ENCODE measurements around the gene NINJ1. TPM values are rescaled to one million over a fixed set of nuclear protein-coding genes. Genes with fewer than 3 reads are reported as not detected.

NINJ1 gene
- total RNA-seq, 1 experiment from 2014 or later, result 41.3 TPM

DNA sequence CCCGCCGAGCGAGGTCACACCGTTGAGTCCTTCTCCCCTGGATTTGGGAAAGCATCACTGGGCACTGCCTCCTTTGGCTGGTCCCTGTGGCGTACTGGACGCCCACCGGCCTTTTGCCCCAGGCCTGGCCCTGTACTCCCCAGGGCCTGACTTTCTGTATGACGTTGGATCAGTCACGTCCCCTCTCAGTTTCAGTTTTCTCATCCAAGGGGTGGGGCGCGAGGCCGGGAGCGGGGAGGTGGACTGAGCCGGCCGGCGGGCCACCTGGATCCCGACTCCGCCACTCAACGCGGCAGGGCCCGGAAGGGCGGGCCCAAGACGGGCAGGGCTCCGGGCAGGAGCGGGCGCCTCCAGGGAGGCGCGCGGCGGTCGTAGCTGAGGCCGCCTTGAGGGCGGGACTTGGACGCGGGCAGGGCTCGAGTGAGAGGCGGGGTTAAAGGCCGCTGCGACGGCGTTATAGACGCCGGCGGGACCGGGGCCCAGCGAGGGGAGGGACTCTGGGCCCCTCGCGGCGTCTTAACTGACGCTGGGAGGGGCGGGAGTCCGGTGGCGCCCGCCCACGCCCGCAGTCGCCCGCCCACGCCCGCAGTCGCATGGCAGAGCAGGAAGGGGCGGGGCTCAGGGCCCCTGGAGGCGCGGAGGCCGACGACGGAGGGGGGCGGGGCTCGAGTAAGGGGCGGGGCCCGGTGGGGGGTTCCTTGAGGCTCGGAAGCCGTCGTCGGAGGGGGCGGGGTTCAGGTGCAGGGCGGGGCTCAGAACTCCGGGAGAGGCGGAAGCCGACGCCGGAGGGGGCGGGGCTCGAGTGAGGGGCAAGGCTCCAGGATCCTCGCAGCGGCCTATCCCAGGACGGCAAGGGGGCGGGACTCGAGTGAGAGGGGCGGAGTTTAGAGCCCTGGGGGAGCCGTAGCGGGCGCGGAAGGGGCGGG, 38.6 kb downstream of the NINJ1 start:
- Mint-ChIP-seq H3K27ac (peak overlapping the region; percentile 93), H3K4me1 (peaks cover 23% of the 10 kb centered on the region), H3K27me3 (ENCODE audit: low read depth) (no peaks in the 10 kb centered on the region), H3K36me3 (no peaks in the 10 kb centered on the region), H3K4me3 (peak overlapping the region; percentile 64), H3K9me3 (peaks cover 2% of the 10 kb centered on the region; the same call in 1 of the 2 replicates)
- TF ChIP-seq TEAD1 (CRISPR knock-in tag; IDR thresholded peaks at IDR 0.05) (no peak), ZNF232 (CRISPR knock-in tag; IDR thresholded peaks at IDR 0.05) (no peak), SOX15 (CRISPR knock-in tag; IDR thresholded peaks at IDR 0.05) (no peak), ZBTB21 (CRISPR knock-in tag; IDR thresholded peaks at IDR 0.05; ENCODE audit: borderline replicate concordance) (0 out of 2 replicates have a peak, but pooled peaks have one; percentile 50), ZNF138 (CRISPR knock-in tag; conservative IDR thresholded peaks at IDR 0.05) (no peak), ESRRA (CRISPR knock-in tag; IDR thresholded peaks at IDR 0.05; ENCODE audit: borderline replicate concordance) (no peak), NR3C1 (CRISPR knock-in tag; conservative IDR thresholded peaks at IDR 0.05; ENCODE audit: low read depth) (no peak), ZNF121 (CRISPR knock-in tag; IDR thresholded peaks at IDR 0.05) (no peak), JAZF1 (CRISPR knock-in tag; IDR thresholded peaks at IDR 0.05) (no peak), FOXJ3 (CRISPR knock-in tag; IDR thresholded peaks at IDR 0.05; ENCODE audit: borderline replicate concordance) (no peak), CREM (CRISPR knock-in tag; IDR thresholded peaks at IDR 0.05) (no peak), GTF2I (CRISPR knock-in tag; conservative IDR thresholded peaks at IDR 0.05) (0 out of 2 replicates have a peak, but pooled peaks have one; percentile 26), HMGA2 (CRISPR knock-in tag; IDR thresholded peaks at IDR 0.05) (no peak), ZNF317 (CRISPR knock-in tag; IDR thresholded peaks at IDR 0.05; ENCODE audit: borderline replicate concordance, low read depth) (no peak), ETV6 (CRISPR knock-in tag; IDR thresholded peaks at IDR 0.05) (peak; percentile 62; the same call in 1 of the 2 replicates)
- TF ChIP-seq, protein P1, sequence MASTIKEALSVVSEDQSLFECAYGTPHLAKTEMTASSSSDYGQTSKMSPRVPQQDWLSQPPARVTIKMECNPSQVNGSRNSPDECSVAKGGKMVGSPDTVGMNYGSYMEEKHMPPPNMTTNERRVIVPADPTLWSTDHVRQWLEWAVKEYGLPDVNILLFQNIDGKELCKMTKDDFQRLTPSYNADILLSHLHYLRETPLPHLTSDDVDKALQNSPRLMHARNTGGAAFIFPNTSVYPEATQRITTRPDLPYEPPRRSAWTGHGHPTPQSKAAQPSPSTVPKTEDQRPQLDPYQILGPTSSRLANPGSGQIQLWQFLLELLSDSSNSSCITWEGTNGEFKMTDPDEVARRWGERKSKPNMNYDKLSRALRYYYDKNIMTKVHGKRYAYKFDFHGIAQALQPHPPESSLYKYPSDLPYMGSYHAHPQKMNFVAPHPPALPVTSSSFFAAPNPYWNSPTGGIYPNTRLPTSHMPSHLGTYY (CRISPR knock-in tag; IDR thresholded peaks at IDR 0.05), result no peak
- TF ChIP-seq, protein P2, sequence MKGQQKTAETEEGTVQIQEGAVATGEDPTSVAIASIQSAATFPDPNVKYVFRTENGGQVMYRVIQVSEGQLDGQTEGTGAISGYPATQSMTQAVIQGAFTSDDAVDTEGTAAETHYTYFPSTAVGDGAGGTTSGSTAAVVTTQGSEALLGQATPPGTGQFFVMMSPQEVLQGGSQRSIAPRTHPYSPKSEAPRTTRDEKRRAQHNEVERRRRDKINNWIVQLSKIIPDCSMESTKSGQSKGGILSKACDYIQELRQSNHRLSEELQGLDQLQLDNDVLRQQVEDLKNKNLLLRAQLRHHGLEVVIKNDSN (CRISPR knock-in tag; IDR thresholded peaks at IDR 0.05), result no peak
- TF ChIP-seq, protein P3, sequence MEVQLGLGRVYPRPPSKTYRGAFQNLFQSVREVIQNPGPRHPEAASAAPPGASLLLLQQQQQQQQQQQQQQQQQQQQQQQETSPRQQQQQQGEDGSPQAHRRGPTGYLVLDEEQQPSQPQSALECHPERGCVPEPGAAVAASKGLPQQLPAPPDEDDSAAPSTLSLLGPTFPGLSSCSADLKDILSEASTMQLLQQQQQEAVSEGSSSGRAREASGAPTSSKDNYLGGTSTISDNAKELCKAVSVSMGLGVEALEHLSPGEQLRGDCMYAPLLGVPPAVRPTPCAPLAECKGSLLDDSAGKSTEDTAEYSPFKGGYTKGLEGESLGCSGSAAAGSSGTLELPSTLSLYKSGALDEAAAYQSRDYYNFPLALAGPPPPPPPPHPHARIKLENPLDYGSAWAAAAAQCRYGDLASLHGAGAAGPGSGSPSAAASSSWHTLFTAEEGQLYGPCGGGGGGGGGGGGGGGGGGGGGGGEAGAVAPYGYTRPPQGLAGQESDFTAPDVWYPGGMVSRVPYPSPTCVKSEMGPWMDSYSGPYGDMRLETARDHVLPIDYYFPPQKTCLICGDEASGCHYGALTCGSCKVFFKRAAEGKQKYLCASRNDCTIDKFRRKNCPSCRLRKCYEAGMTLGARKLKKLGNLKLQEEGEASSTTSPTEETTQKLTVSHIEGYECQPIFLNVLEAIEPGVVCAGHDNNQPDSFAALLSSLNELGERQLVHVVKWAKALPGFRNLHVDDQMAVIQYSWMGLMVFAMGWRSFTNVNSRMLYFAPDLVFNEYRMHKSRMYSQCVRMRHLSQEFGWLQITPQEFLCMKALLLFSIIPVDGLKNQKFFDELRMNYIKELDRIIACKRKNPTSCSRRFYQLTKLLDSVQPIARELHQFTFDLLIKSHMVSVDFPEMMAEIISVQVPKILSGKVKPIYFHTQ (CRISPR knock-in tag; IDR thresholded peaks at IDR 0.05), result no peak
- TF ChIP-seq, protein P4, sequence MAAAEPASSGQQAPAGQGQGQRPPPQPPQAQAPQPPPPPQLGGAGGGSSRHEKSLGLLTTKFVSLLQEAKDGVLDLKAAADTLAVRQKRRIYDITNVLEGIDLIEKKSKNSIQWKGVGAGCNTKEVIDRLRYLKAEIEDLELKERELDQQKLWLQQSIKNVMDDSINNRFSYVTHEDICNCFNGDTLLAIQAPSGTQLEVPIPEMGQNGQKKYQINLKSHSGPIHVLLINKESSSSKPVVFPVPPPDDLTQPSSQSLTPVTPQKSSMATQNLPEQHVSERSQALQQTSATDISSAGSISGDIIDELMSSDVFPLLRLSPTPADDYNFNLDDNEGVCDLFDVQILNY (CRISPR knock-in tag; IDR thresholded peaks at IDR 0.05), result 0 out of 2 replicates have a peak, but pooled peaks have one; percentile 35
- TF ChIP-seq, protein P5, sequence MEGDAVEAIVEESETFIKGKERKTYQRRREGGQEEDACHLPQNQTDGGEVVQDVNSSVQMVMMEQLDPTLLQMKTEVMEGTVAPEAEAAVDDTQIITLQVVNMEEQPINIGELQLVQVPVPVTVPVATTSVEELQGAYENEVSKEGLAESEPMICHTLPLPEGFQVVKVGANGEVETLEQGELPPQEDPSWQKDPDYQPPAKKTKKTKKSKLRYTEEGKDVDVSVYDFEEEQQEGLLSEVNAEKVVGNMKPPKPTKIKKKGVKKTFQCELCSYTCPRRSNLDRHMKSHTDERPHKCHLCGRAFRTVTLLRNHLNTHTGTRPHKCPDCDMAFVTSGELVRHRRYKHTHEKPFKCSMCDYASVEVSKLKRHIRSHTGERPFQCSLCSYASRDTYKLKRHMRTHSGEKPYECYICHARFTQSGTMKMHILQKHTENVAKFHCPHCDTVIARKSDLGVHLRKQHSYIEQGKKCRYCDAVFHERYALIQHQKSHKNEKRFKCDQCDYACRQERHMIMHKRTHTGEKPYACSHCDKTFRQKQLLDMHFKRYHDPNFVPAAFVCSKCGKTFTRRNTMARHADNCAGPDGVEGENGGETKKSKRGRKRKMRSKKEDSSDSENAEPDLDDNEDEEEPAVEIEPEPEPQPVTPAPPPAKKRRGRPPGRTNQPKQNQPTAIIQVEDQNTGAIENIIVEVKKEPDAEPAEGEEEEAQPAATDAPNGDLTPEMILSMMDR (IDR thresholded peaks at IDR 0.05), result no peak
- TF ChIP-seq, protein P6, sequence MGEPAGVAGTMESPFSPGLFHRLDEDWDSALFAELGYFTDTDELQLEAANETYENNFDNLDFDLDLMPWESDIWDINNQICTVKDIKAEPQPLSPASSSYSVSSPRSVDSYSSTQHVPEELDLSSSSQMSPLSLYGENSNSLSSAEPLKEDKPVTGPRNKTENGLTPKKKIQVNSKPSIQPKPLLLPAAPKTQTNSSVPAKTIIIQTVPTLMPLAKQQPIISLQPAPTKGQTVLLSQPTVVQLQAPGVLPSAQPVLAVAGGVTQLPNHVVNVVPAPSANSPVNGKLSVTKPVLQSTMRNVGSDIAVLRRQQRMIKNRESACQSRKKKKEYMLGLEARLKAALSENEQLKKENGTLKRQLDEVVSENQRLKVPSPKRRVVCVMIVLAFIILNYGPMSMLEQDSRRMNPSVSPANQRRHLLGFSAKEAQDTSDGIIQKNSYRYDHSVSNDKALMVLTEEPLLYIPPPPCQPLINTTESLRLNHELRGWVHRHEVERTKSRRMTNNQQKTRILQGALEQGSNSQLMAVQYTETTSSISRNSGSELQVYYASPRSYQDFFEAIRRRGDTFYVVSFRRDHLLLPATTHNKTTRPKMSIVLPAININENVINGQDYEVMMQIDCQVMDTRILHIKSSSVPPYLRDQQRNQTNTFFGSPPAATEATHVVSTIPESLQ (CRISPR knock-in tag; IDR thresholded peaks at IDR 0.05), result no peak
- TF ChIP-seq, protein P7, sequence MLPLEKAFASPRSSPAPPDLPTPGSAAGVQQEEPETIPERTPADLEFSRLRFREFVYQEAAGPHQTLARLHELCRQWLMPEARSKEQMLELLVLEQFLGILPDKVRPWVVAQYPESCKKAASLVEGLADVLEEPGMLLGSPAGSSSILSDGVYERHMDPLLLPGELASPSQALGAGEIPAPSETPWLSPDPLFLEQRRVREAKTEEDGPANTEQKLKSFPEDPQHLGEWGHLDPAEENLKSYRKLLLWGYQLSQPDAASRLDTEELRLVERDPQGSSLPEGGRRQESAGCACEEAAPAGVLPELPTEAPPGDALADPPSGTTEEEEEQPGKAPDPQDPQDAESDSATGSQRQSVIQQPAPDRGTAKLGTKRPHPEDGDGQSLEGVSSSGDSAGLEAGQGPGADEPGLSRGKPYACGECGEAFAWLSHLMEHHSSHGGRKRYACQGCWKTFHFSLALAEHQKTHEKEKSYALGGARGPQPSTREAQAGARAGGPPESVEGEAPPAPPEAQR (CRISPR knock-in tag; IDR thresholded peaks at IDR 0.05), result no peak
- DNase-seq (ENCODE audit: low spot score), result peak; percentile 100
- peak; percentile 87 for ATAC-seq
- ChIA-PET POLR2A (interaction anchor here (1.0 to 1.2 kb wide), 2 partner anchors 34 to 395 kb away, joined by 3 read pairs; no protein-coding TSS in a partner anchor), CTCF (interaction anchor here (0.7 to 2.1 kb wide), 8 partner anchors 12 to 138 kb away, joined by 3 to 8 read pairs (median 4); partner anchors contain the start of gene NINJ1)
